ENCODE measurements around the gene HBD. TPM values are rescaled to one million over a fixed set of nuclear protein-coding genes. Genes with fewer than 3 reads are reported as not detected.

HBD gene
- total RNA-seq, 1 donor from 2014 or later: not detected

DNA sequence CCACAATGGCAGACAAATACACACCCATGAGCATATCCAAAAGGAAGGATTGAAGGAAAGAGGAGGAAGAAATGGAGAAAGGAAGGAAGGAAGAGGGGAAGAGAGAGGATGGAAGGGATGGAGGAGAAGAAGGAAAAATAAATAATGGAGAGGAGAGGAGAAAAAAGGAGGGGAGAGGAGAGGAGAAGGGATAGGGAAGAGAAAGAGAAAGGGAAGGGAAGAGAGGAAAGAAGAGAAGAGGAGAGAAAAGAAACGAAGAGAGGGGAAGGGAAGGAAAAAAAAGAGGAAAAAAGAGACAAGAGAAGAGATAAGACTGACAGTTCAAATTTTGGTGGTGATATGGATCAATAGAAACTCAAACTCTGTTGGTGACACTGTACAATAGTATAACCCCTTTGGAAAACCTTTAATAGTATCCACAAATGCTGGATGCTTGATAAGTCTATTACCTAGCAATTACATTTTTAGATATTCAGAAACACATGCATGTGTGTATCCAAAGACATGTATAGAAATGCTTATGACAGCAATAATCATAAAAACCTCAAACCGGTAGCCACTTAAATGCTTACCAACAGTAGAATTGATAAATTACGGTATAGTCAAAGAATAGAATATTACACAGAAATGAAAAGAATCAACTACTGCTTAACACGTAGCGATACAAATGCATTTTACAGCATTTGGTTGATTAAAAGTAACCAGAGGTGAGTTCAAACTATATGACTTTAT lies 1.2 kb upstream of the HBD start:
- DNase-seq (ENCODE audit: extremely low spot score, unreplicated experiment): no peak
- Mint-ChIP-seq H3K36me3 (no peaks in the 10 kb centered on the region), H3K27ac (no peak overlapping the region), H3K27me3 (peaks cover 9% of the 10 kb centered on the region), H3K4me3 (no peak overlapping the region), H3K9me3 (no peaks in the 10 kb centered on the region), H3K4me1 (ENCODE audit: unreplicated experiment) (peaks cover 5% of the 10 kb centered on the region)
- TF ChIP-seq, protein P1, sequence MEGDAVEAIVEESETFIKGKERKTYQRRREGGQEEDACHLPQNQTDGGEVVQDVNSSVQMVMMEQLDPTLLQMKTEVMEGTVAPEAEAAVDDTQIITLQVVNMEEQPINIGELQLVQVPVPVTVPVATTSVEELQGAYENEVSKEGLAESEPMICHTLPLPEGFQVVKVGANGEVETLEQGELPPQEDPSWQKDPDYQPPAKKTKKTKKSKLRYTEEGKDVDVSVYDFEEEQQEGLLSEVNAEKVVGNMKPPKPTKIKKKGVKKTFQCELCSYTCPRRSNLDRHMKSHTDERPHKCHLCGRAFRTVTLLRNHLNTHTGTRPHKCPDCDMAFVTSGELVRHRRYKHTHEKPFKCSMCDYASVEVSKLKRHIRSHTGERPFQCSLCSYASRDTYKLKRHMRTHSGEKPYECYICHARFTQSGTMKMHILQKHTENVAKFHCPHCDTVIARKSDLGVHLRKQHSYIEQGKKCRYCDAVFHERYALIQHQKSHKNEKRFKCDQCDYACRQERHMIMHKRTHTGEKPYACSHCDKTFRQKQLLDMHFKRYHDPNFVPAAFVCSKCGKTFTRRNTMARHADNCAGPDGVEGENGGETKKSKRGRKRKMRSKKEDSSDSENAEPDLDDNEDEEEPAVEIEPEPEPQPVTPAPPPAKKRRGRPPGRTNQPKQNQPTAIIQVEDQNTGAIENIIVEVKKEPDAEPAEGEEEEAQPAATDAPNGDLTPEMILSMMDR (conservative IDR thresholded peaks at IDR 0.05): no peak

DNA sequence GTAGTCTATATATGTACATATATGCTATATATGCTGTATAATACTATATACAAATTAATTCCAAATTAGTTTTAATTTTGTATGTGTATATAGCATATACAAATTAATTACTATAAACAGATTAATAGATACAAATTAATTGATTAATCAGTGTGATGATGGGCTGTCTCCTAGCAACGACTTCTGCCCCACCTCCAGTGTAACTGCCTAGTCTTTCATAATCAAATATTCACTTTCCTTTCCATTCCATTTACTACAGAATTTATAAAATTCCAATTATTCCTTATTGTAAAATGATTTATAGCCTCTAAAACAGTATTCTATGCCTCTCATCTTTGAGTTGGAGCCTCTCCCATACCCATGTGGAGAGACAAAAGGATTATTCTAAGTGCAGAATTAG lies 976 bp downstream of the HBD start:
- TF ChIP-seq, protein P1 (conservative IDR thresholded peaks at IDR 0.05): no peak
- no peak for DNase-seq (ENCODE audit: extremely low spot score, unreplicated experiment)
- H3K4me3 Mint-ChIP-seq: no peak overlapping the region
- H3K27ac Mint-ChIP-seq: no peak overlapping the region
- H3K4me1 Mint-ChIP-seq (ENCODE audit: unreplicated experiment): peaks cover 5% of the 10 kb centered on the region
- H3K36me3 Mint-ChIP-seq: no peaks in the 10 kb centered on the region
- H3K27me3 Mint-ChIP-seq: peaks cover 4% of the 10 kb centered on the region
- no peaks in the 10 kb centered on the region for H3K9me3 Mint-ChIP-seq

DNA sequence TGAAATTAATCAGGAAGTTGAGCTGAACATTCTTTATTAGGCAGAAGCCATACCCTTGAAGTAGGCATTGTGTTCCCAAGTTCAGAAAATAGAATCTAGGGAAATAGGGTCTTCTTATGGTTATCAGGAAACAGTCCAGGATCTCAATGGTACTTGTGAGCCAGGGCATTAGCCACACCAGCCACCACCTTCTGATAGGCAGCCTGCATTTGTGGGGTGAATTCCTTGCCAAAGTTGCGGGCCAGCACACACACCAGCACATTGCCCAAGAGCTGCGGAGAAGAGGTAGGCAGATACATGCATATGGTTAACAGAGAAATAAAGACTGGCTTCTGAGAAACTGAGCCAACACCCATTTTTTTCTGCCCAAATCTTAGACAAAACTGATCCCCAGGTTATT lies 1.5 kb downstream of the HBD start:
- H3K4me3 Mint-ChIP-seq: no peak overlapping the region
- TF ChIP-seq, protein P1 (conservative IDR thresholded peaks at IDR 0.05): no peak

DNA sequence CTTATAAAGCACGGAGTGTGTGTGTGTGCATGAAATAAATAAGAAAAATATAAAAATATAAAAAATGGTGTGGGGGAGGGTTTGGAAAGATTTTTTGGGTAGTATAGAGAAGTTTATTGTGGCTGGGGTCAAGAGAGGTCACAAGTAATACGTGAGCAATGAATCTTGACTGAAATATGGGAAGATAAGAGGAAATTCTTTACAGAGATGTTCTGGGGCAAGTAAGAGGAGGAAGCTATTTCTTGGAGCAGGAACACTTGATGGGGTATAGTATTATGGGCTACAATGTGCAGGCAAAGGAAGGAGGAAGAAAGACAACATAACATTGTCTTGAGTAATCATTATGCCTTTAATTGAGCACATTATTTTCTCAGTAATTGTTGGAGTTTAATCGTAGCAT lies 2.1 kb downstream of the HBD start:
- Mint-ChIP-seq H3K9me3 (no peaks in the 10 kb centered on the region), H3K27ac (no peak overlapping the region), H3K4me1 (ENCODE audit: unreplicated experiment) (peaks cover 5% of the 10 kb centered on the region), H3K36me3 (no peaks in the 10 kb centered on the region), H3K27me3 (peaks cover 4% of the 10 kb centered on the region), H3K4me3 (no peak overlapping the region)
- TF ChIP-seq, protein P1 (conservative IDR thresholded peaks at IDR 0.05): no peak
- no peak for DNase-seq (ENCODE audit: extremely low spot score, unreplicated experiment)

More for the DNA sequence above, 1.5 kb downstream of the HBD start:
- H3K4me1 Mint-ChIP-seq (ENCODE audit: unreplicated experiment): peaks cover 5% of the 10 kb centered on the region
- no peaks in the 10 kb centered on the region for H3K9me3 Mint-ChIP-seq
- peaks cover 4% of the 10 kb centered on the region for H3K27me3 Mint-ChIP-seq
- H3K27ac Mint-ChIP-seq: no peak overlapping the region
- H3K36me3 Mint-ChIP-seq: no peaks in the 10 kb centered on the region
- no peak for DNase-seq (ENCODE audit: extremely low spot score, unreplicated experiment)

DNA sequence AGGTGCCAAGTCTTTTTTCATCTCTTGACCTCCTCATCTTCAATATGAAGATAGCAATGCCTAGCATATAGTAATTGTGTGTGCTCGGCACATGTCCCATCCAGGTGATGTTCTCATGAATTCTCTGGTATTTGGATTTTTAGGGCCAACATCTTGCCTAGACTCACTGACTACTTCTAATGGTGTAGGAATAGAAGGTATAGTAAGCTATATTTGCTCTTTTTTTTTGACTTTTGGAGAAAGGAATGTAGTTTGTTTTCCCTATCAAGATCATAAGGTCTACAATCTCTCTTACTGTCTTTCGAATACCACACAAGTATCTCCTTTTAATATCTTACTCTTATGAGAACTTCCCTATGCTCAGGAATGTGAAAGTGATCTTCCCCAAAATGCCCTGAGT lies 3.2 kb downstream of the HBD start:
- no peak for DNase-seq (ENCODE audit: extremely low spot score, unreplicated experiment)
- Mint-ChIP-seq H3K36me3 (no peaks in the 10 kb centered on the region), H3K27ac (no peak overlapping the region), H3K4me3 (no peak overlapping the region), H3K9me3 (no peaks in the 10 kb centered on the region), H3K27me3 (peaks cover 4% of the 10 kb centered on the region), H3K4me1 (ENCODE audit: unreplicated experiment) (peaks cover 5% of the 10 kb centered on the region)
- TF ChIP-seq, protein P1 (conservative IDR thresholded peaks at IDR 0.05): no peak
